H9 (cell line): ENCODE measurements around the gene SLC34A1. TPM values are rescaled to one million over a fixed set of nuclear protein-coding genes. Genes with fewer than 3 reads are reported as not detected.
A peak's percentile ranks its signal among the peaks of the same experiment; 100 is the strongest.

Experiments
- DNase-seq: peaks from one replicate; pipeline ENCODE4 v3.0.0-alpha.2; 2017
- H2AFZ ChIP-seq: one replicate; pipeline ENCODE4 v1.6.1; 2013; ENCODE audit warnings: mild to moderate bottlenecking, low read length, control low read depth, moderate library complexity
- H2AK5ac ChIP-seq: 2 replicates; pipeline ENCODE4 v1.6.1; 2013; ENCODE audit warnings: low read length, control low read depth, mixed read lengths; ENCODE audit not compliant: insufficient read length
- H2BK120ac ChIP-seq: one replicate; pipeline ENCODE4 v1.6.1; 2013; ENCODE audit warnings: low read depth, mild to moderate bottlenecking, low read length, control low read depth, inconsistent platforms; ENCODE audit not compliant: poor library complexity, severe bottlenecking
- H2BK12ac ChIP-seq: 2 replicates; pipeline ENCODE4 v1.6.1; 2013; ENCODE audit warnings: low read length, control low read depth, mixed read lengths, low read depth; ENCODE audit not compliant: insufficient read length
- H2BK15ac ChIP-seq: 2 replicates; pipeline ENCODE4 v1.6.1; 2013; ENCODE audit warnings: low read depth, low read length, control low read depth
- H2BK20ac ChIP-seq: one replicate; pipeline ENCODE4 v1.6.1; 2013; ENCODE audit warnings: low read depth, mild to moderate bottlenecking, low read length, control low read depth, inconsistent platforms; ENCODE audit not compliant: poor library complexity, severe bottlenecking
- H2BK5ac ChIP-seq: 2 replicates; pipeline ENCODE4 v1.6.1; 2013; ENCODE audit warnings: low read length, control low read depth, mixed read lengths; ENCODE audit not compliant: insufficient read length
- H3K14ac ChIP-seq: 2 replicates; pipeline ENCODE4 v1.6.1; 2013; ENCODE audit warnings: low read length, control low read depth; ENCODE audit not compliant: insufficient read depth
- H3K18ac ChIP-seq: 2 replicates; pipeline ENCODE4 v1.6.1; 2013; ENCODE audit warnings: low read depth, mild to moderate bottlenecking, mixed read lengths, low read length, control low read depth; ENCODE audit not compliant: insufficient read length
- H3K23ac ChIP-seq: 2 replicates; pipeline ENCODE4 v1.6.1; 2013; ENCODE audit warnings: low read length, control low read depth, mixed read lengths, low read depth; ENCODE audit not compliant: insufficient read length
- H3K23me2 ChIP-seq: 2 replicates; pipeline ENCODE4 v1.6.1; 2013; ENCODE audit warnings: low read depth, mild to moderate bottlenecking, mixed read lengths, low read length, control low read depth; ENCODE audit not compliant: insufficient read length, poor library complexity, severe bottlenecking
- H3K27ac ChIP-seq: 2 replicates; pipeline ENCODE4 v1.5.1; 2013; ENCODE audit warnings: low read length, control low read depth, mixed read lengths, low read depth; ENCODE audit not compliant: insufficient read length
- H3K27me3 ChIP-seq: 2 replicates; pipeline ENCODE4 v1.6.1; 2013; ENCODE audit warnings: low read length, control low read depth, inconsistent platforms; ENCODE audit not compliant: insufficient read depth
- H3K4ac ChIP-seq: 2 replicates; pipeline ENCODE4 v1.6.1; 2013; ENCODE audit warnings: low read depth, mild to moderate bottlenecking, control low read depth, inconsistent platforms, low read length, moderate library complexity
- H3K4me1 ChIP-seq: 2 replicates; pipeline ENCODE4 v1.6.1; 2013; ENCODE audit warnings: low read length, control low read depth, inconsistent platforms; ENCODE audit not compliant: insufficient read depth
- H3K4me2 ChIP-seq: 2 replicates; pipeline ENCODE4 v1.6.1; 2013; ENCODE audit warnings: low read length, control low read depth, mixed read lengths; ENCODE audit not compliant: insufficient read length, insufficient read depth
- H3K56ac ChIP-seq: 2 replicates; pipeline ENCODE4 v1.6.1; 2013; ENCODE audit warnings: low read depth, mild to moderate bottlenecking, mixed read lengths, low read length, control low read depth; ENCODE audit not compliant: insufficient read length
- H3K79me1 ChIP-seq: 2 replicates; pipeline ENCODE4 v1.6.1; 2013; ENCODE audit warnings: low read depth, mild to moderate bottlenecking, moderate library complexity, low read length, control low read depth, inconsistent platforms; ENCODE audit not compliant: insufficient read depth, poor library complexity, severe bottlenecking
- H3K79me2 ChIP-seq: 2 replicates; pipeline ENCODE4 v1.6.1; 2013; ENCODE audit warnings: low read length, control low read depth, inconsistent platforms; ENCODE audit not compliant: insufficient read depth
- H3K9ac ChIP-seq: 2 replicates; pipeline ENCODE4 v1.6.1; 2013; ENCODE audit warnings: low read length, control low read depth, mixed read lengths; ENCODE audit not compliant: insufficient read length; ENCODE audit errors: extremely low read depth
- H3K9me3 ChIP-seq: one replicate; pipeline ENCODE4 v1.6.1; 2013; ENCODE audit warnings: low read depth, low read length, inconsistent platforms; ENCODE audit not compliant: control insufficient read depth
- H3T11ph ChIP-seq: one replicate; pipeline ENCODE4 v1.6.1; 2013; ENCODE audit warnings: mild to moderate bottlenecking, low read length, control low read depth, inconsistent platforms
- H4K20me1 ChIP-seq: one replicate; pipeline ENCODE4 v1.6.1; 2013; ENCODE audit not compliant: control insufficient read depth, insufficient read length, insufficient read depth
- H4K5ac ChIP-seq: 2 replicates; pipeline ENCODE4 v1.6.1; 2013; ENCODE audit warnings: low read depth, mild to moderate bottlenecking, mixed read lengths, low read length, control low read depth; ENCODE audit not compliant: insufficient read length
- H4K8ac ChIP-seq: replicated peaks from 2 replicates; pipeline ENCODE4 v1.6.1; 2013; ENCODE audit warnings: low read length, control low read depth, mixed read lengths, low read depth; ENCODE audit not compliant: insufficient read length
- H4K91ac ChIP-seq: 2 replicates; pipeline ENCODE4 v1.6.1; 2013; ENCODE audit warnings: low read depth, mild to moderate bottlenecking, moderate library complexity, mixed read lengths, low read length, control low read depth; ENCODE audit not compliant: insufficient read length
- H3K27ac Mint-ChIP-seq, 3 experiments: 2 replicates in 2 of 3; 3 replicates in 1 of 3; pipeline ENCODE4 v1.8.0; 2020 to 2021; ENCODE audit warnings: mixed read lengths in 3 of 3, mild to moderate bottlenecking in 1 of 3, moderate library complexity in 1 of 3
- H3K27me3 Mint-ChIP-seq: 2 replicates; pipeline ENCODE4 v1.8.0; 2021; ENCODE audit warnings: low read depth, mild to moderate bottlenecking, moderate library complexity, mixed read lengths
- H3K36me3 Mint-ChIP-seq, 3 experiments: 2 replicates in 2 of 3; 3 replicates in 1 of 3; pipeline ENCODE4 v1.8.0; 2020 to 2021; ENCODE audit warnings: low read depth in 3 of 3, mixed read lengths in 3 of 3; ENCODE audit not compliant: insufficient read depth in 1 of 3
- H3K4me1 Mint-ChIP-seq, 2 experiments: 2 replicates each; pipeline ENCODE4 v1.8.0; 2020; ENCODE audit warnings: mixed read lengths in 2 of 2
- H3K4me3 Mint-ChIP-seq, 2 experiments: 2 replicates in 1 of 2; 3 replicates in 1 of 2; pipeline ENCODE4 v1.8.0; 2020 to 2021; ENCODE audit warnings: mild to moderate bottlenecking in 2 of 2, mixed read lengths in 2 of 2, moderate library complexity in 1 of 2
- H3K9me3 Mint-ChIP-seq, 2 experiments: 2 replicates in 1 of 2; 3 replicates in 1 of 2; pipeline ENCODE4 v1.8.0; 2020; ENCODE audit warnings: mild to moderate bottlenecking in 2 of 2, mixed read lengths in 2 of 2, moderate library complexity in 1 of 2
- WGBS: extraction: QIAGEN DNeasy Blood & Tissue Kit; methylation state at CpG from one replicate; pipeline ENCODE4 v1.1.7; 2013; ENCODE audit warnings: missing lambda C conversion rate, low lambda C conversion rate, mixed read lengths; ENCODE audit not compliant: insufficient read length; ENCODE audit errors: extremely low coverage; 5-methylcytosine and 5-hydroxymethylcytosine counted together
- total RNA-seq: library from RNA; stranded (reverse); gene quantifications from 2 replicates; pipeline ENCODE4 v1.2.1, GENCODE V29; 2021
- TF ChIP-seq, protein P1 (sequence below): fragments of 200-600 bp; sonication (generic); conservative IDR thresholded peaks from 3 replicates; pipeline ENCODE4 v1.8.0; 2021; ENCODE audit warnings: antibody characterized with exemption, mild to moderate bottlenecking

SLC34A1 gene
- total RNA-seq, 1 experiment from 2014 or later, result not detected

DNA sequence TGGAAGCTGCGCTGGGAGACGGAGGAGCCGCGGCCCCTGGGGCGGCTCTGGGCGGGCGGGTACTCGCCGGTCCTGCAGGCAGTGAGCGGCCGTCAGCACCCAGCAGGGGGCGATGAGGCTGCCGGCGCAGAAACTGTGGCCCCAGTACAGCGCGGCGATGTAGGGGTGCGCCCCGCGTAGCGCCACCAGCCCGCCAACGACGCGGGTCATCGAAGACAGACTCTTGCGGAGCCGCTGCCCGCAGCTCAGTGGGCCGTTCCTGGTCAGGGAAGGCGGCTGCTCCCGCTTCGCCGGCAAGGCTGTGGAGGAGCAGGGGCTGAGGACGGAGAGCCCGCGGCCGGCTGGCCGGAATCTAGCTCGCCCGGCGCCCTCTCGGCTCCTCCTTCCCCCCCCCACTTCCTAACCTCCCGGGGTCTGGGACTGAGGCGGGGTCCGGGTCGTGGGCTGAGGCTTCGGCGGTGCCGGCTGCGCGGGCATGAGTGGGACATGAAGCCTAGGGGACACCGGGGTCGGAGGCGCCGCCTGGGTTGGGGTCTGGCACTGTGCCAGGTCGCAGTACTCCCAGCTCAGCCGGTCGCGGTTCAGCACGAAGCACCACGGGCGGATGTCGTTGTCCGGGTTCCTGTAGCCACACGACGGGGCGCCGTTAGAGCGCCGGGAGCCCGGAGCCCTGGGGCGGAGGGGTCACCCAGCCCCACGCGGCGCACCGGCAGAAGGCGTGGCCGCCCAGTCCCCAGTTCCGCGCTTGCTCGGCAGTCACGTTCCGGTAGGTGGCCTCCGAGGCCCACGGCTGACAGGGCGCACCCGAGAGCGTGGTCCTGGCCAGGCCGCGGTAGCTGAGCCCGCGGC is 19.8 kb downstream of the SLC34A1 start:
- no peak overlapping the region for H3K56ac ChIP-seq
- no peak overlapping the region for H3K23ac ChIP-seq
- WGBS, result no CpG with 5 or more reads among the region's 93 CpGs
- peak overlapping the region; percentile 4; the same call in 1 of the 2 replicates for H3K14ac ChIP-seq
- peak; percentile 74 for DNase-seq
- no peaks in the 10 kb centered on the region for H3K36me3 Mint-ChIP-seq
- H3K18ac ChIP-seq, result no peak overlapping the region
- H3K4me1 ChIP-seq, result no peaks in the 10 kb centered on the region
- H3K23me2 ChIP-seq, result peaks cover 23% of the 10 kb centered on the region
- H2AFZ ChIP-seq, result no peak overlapping the region
- H4K8ac ChIP-seq, result no peak overlapping the region
- H3K9ac ChIP-seq, result no peak overlapping the region
- peaks cover 12% of the 10 kb centered on the region; the same call in 1 of the 2 replicates for H3K27me3 ChIP-seq
- peak overlapping the region; percentile 60 for H3K4me2 ChIP-seq
- no peak overlapping the region for H3T11ph ChIP-seq
- no peaks in the 10 kb centered on the region for H3K79me2 ChIP-seq
- H2BK20ac ChIP-seq, result no peak overlapping the region
- H2BK15ac ChIP-seq, result no peak overlapping the region
- no peak overlapping the region for H3K4ac ChIP-seq
- H2BK12ac ChIP-seq, result no peak overlapping the region
- no peaks in the 10 kb centered on the region for H3K9me3 ChIP-seq
- H2BK5ac ChIP-seq, result no peak overlapping the region
- no peak overlapping the region for H3K27ac ChIP-seq
- no peak overlapping the region for H4K91ac ChIP-seq
- H2BK120ac ChIP-seq, result no peak overlapping the region
- no peak overlapping the region for H4K5ac ChIP-seq
- no peaks in the 10 kb centered on the region for H4K20me1 ChIP-seq
- TF ChIP-seq, protein P1, sequence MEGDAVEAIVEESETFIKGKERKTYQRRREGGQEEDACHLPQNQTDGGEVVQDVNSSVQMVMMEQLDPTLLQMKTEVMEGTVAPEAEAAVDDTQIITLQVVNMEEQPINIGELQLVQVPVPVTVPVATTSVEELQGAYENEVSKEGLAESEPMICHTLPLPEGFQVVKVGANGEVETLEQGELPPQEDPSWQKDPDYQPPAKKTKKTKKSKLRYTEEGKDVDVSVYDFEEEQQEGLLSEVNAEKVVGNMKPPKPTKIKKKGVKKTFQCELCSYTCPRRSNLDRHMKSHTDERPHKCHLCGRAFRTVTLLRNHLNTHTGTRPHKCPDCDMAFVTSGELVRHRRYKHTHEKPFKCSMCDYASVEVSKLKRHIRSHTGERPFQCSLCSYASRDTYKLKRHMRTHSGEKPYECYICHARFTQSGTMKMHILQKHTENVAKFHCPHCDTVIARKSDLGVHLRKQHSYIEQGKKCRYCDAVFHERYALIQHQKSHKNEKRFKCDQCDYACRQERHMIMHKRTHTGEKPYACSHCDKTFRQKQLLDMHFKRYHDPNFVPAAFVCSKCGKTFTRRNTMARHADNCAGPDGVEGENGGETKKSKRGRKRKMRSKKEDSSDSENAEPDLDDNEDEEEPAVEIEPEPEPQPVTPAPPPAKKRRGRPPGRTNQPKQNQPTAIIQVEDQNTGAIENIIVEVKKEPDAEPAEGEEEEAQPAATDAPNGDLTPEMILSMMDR, result peak; percentile 49; the same call in 2 of the 3 replicates
- no peak overlapping the region for H2AK5ac ChIP-seq
- peak overlapping the region; percentile 63 to 89 for H3K4me3 Mint-ChIP-seq
- H3K4me1 Mint-ChIP-seq, result peaks cover 10 to 11% of the 10 kb centered on the region in 2 experiments
- H3K9me3 Mint-ChIP-seq, result peaks cover 0 to 2% of the 10 kb centered on the region in 2 experiments; a peak in 2 of 5 replicates
- H3K27me3 Mint-ChIP-seq, result peaks cover 81% of the 10 kb centered on the region
- no peaks in the 10 kb centered on the region for H3K79me1 ChIP-seq
- H3K27ac Mint-ChIP-seq, result no peak overlapping the region
